HG03457 (cell line): Measurements from ENCODE around the gene CLSTN2.

ENCODE experiments used
- ATAC-seq: cut with Tn5 transposase; IDR thresholded peaks from one replicate; pipeline ENCODE4 v1.9.1; 2021; ENCODE audit warnings: moderate number of reproducible peaks; ENCODE audit not compliant: unreplicated experiment

CLSTN2 gene

GRCh38 chr3:140089403-140090072, 154.6 kb downstream of the CLSTN2 start:
- no peak for ATAC-seq

DNA sequence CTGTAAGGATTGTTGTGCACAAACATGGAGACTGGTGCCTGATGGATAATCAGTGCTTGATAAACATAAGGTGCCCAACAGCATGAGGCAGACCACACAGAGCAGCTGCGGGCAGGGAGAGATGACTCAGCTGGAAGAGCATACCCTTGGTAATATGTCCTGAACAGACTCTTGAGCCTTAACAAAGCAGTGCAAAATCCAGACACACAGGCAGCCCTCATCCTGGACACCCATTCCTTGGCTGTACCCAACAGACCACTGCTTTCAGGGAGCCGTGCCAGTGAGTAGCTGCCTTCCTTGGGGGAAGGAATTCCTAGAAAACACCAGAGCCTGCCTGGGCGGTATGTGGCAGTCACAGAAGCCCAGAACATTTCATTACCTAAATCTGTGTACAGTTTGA, 156.2 kb downstream of the CLSTN2 start:
- no peak for ATAC-seq

- no peak for ATAC-seq
Observed at GRCh38 chr3:140092848-140093536, 158.0 kb downstream of the CLSTN2 start.

- no peak for ATAC-seq
Observed at GRCh38 chr3:140093742-140094141, 158.8 kb downstream of the CLSTN2 start.

GRCh38 chr3:140094487-140094886, 159.5 kb downstream of the CLSTN2 start:
- no peak for ATAC-seq

- no peak for ATAC-seq
Observed at GRCh38 chr3:140096037-140096436, 161.1 kb downstream of the CLSTN2 start.

DNA sequence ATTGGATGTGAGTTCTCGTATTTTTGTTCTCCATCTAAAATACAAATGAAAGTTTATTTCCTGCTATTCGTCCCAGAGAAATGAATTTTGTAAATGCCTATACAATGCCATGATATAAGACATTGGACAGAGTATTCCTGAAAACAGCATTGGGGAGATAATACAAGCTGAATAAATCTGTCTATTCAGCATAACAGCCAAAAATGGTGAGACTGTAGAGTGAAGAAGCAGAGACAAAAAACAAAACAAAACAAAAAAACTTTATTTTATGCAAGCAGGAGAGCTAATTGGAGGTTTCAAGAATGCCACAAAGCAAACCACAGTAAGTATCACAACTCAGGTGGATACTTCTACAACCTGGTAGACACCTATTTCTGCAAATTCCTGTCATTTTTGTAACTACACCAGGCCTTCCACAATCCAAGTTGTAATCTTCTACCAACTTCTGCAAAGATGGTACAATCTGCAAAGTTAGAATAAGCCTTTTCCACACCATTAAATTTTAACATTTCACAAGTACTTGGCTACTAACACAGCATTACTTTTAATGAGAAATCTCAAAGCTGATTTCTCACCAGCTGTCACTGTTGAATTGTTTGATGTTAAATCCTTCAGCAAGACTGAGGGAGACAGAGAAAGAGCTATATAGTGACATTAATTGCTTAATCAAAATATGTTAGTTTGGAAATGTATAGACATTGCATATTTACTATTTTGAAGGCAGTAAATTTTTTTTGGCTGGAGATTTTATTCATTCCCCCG, 163.1 kb downstream of the CLSTN2 start:
- no peak for ATAC-seq

DNA sequence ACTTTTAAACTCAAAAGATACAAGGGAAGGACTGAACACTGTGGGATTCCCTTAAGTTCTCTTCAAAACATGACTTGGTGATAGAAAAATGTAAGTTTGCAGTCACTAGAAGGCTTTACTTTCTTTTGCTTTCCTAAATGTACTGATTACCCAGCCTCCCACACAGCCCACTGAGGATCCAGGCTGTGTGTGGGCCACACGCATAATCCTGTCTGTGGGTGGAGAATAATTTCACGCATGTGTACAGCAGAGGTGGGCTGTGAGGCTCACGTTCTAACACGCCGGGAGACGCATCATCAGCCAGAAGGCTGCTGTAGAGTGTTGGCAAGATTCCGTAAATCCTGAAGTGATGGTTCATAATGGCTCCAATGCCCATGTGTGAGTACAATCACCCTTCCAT, 165.5 kb downstream of the CLSTN2 start:
- no peak for ATAC-seq

DNA sequence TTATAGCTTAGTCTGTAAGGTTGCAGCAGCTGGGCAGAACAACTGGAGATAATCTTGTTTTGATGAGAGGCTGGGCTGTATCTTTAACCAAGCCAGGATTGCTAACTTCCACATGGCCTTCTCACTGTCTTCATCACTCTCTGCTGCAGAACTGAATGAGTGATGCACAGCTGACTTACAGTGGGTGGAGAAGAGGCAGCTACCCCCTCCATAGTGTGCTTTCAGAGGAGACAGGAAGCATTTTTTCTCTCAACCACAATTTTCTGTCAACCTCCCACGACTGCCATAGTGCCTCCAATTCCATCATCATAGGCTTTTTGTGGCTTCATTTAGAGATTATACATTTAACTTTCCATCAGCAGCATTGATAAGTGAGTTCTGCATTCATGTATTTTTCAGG, 168.2 kb downstream of the CLSTN2 start:
- no peak for ATAC-seq

- ATAC-seq = no peak
Observed at GRCh38 chr3:140103986-140104645, 169.1 kb downstream of the CLSTN2 start.

GRCh38 chr3:140113996-140114788, 179.2 kb downstream of the CLSTN2 start:
- ATAC-seq = no peak

- ATAC-seq = no peak
Observed at GRCh38 chr3:140114789-140115080, 179.8 kb downstream of the CLSTN2 start.

DNA sequence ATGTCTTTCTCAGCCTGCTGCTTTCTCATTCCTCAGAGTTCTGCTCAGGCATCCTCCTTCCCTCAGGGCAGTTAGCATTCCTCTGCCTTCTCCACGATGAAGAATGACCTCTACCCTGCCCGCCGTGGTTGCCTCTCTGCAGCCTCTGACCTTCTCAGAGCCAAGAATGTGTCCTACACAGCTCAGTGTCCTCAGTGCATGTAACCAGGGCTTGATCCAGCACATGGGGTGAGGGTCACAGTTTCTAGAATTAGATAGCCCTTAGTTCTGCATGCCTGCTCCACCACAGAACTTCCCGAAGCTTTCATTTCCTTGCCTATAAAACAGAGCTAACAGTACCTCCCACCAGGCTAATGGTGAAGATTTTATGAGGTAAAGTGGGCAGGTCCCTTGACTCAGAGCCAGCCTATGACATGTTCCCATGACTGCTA, 182.1 kb downstream of the CLSTN2 start:
- ATAC-seq = no peak

DNA sequence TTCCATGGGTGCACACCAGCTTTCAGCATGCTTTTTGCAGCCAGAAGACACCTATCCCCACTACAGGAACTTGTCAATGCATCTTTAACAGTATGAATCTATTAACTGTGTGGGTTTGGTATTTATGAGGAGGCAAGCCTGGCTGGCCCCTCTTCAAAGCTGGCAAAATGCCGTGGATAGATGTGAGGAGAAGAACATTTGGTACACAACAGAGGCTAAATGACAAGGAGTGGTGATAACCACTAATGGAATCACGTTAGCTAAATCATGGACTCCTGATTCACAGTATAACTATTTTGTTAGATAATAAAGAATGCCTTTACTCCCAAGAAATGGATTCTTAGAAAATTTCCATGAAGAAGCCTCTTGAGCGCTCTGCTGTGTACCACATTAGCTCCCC, 187.2 kb downstream of the CLSTN2 start:
- no peak for ATAC-seq

- no peak for ATAC-seq
Observed at GRCh38 chr3:140128217-140128616, 193.2 kb downstream of the CLSTN2 start.

DNA sequence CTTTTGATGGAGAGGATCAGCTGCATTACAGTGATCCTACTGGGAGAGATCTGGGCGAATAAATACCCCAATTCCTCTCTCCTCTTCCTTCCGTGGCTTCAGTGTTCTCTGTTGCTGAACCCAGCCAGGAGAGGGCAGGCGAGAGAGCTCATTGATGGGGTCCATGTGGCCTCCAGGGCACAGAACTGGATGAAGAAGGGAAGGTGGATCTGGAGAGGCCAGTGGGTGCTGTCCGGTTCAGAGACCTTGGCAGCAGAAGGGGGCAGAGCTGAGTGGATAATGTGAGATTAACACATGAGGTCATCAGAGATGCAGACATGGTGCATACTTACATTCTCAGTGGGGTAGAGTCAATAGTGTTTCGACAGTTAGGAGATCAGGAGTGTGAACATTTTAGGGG, 193.6 kb downstream of the CLSTN2 start:
- ATAC-seq = no peak

DNA sequence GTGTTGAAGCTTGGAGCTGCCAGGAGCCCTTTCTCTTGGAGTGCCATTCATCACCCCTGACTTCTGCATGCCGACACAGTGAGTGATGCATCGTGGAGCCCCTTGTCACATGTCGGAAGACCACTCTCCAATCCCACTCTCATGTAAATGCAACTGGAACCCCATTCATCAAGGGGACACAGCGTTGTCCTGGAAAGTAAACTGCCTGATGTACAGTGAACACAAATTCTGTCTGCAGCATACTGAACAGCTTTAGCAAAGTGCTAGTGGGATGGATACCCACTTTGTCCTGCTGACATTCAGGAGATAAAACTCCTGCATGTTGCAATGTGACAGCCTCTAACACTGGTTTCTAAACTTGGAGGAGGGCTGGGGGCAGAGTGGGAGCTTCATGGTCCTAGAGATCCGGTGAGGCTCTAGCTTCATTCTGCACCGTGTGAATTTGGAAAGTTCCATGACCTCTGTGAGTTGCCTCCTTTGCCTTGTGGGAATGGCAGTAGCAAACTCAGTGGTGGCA, 194.8 kb downstream of the CLSTN2 start:
- no peak for ATAC-seq

DNA sequence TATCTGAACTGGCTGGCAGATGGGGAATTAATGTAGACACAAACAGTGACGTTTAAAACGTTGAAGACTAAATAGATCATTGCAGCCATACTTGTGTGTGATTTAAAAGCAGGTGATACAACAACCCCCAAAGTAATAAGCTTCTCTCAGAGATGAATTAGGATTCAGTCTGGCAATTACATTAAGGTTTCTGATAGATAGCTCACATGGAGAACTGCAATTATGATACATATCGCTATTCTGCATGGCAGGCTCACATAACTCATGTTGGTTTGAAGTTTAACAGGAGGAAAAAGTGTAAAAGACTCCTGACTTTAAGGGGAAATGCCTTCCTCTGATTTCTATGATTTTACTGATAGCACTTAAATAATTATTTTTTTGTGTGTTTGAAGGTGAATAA, 196.9 kb downstream of the CLSTN2 start:
- ATAC-seq = no peak

DNA sequence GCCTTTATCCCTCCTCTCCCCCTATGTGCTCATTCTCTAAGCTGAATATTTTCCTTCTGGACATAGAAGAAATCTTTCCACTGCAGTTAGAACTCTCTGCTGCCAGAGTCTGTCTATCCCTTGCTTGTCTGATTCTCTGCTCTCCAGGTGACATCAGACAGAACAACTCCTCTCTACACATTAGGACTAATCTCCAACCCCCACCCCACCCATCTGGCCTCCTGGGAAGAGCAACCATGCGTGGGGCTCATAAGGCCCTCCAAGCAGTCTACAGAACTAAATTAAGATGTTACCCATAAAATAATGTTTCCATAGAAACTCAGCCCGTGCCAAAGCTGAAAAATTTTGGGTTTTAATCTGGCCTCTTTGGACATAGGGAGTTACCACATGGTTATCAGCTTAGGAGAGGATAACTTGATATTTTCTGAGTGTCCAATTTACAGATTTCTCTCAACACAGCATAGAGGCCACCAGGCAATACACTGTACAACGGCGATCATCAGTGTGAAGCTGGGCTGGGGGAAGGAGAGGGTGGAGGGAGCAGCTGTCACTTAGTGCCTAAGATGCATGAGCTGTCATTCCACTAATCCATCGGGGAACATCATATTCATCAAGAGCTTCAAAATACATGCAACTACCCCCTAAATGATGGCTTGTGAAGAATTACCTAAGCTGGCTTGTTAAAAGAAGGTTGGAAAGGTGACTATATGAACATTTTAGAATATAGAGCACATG, 199.4 kb downstream of the CLSTN2 start:
- ATAC-seq = no peak

DNA sequence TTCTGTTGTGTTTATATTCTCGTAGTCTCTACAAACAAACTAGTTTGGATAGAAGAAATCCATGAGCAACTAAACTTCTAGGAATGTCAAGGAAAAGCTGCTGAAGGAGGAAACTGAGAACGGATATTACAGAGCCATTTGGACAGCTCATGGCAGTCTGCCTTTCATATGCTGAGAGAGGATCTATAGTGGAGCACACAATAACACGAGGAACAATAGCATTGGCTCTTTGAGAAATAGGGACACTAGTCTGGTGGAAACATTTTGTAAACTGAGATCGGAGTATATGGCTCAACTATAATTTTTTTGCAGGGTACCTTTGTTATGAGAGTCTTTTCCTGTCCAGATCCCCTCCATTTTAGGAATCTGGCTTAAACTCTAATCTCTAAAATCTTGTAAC, 200.5 kb downstream of the CLSTN2 start:
- no peak for ATAC-seq
